WI38 (cell line): Measurements from ENCODE around the gene UFD1.
A peak's percentile ranks its signal among the peaks of the same experiment; 100 is the strongest.

Source experiments
- H3K4me3 ChIP-seq: 2 replicates; pipeline ENCODE4 v1.5.1; 2011; ENCODE audit warnings: low read depth, mild to moderate bottlenecking, control low read depth, low read length
- TF ChIP-seq, protein P1 (sequence below): IDR thresholded peaks from 2 replicates; pipeline ENCODE4 v1.5.1; 2012; ENCODE audit warnings: low read depth, mild to moderate bottlenecking, control low read depth, low read length

The UFD1 gene

DNA sequence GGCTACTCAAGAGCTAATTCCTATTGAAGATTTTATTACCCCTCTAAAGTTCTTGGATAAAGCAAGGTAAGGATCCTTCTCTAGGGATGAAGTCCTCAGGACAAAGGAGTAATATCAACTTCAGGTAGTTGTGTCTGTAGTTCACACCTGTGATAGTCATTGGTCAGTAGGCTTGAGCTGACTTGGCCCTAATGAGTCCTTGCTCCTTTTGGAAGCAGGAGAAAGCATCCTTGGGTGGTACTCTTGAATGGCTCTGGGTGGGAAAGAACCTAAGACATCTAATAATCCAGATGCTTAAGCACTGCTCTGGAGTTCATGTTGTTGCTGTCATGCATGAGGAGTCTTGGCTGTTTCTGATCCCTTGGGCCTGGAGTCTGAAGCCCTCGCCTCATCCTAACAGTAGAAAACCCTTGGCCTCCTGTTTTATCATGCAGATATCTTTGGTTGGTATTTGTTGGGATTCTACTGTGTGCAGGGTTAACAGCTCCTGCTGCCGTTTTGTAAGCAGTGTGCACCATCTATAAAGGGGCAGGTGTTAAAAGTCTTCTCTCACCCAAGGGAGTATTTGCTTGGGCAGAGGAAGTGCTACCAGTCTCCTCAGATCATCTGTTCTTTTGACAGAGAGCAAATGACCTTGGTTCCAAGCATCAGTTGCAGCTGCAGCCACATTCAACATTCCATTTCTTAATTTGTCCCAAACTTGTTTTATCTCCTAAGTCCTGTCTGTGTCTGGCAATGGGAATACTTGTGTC, 44.0 kb downstream of the UFD1 start:
- no peak overlapping the region for H3K4me3 ChIP-seq
- TF ChIP-seq, protein P1, sequence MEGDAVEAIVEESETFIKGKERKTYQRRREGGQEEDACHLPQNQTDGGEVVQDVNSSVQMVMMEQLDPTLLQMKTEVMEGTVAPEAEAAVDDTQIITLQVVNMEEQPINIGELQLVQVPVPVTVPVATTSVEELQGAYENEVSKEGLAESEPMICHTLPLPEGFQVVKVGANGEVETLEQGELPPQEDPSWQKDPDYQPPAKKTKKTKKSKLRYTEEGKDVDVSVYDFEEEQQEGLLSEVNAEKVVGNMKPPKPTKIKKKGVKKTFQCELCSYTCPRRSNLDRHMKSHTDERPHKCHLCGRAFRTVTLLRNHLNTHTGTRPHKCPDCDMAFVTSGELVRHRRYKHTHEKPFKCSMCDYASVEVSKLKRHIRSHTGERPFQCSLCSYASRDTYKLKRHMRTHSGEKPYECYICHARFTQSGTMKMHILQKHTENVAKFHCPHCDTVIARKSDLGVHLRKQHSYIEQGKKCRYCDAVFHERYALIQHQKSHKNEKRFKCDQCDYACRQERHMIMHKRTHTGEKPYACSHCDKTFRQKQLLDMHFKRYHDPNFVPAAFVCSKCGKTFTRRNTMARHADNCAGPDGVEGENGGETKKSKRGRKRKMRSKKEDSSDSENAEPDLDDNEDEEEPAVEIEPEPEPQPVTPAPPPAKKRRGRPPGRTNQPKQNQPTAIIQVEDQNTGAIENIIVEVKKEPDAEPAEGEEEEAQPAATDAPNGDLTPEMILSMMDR: no peak

GRCh38 chr22:19434401-19434800, 44.6 kb downstream of the UFD1 start:
- no peak overlapping the region for H3K4me3 ChIP-seq
- TF ChIP-seq, protein P1: no peak

GRCh38 chr22:19432133-19432851, 46.7 kb downstream of the UFD1 start, which contains the start of gene MRPL40:
TSS of gene MRPL40 (plus strand) at chr22:19432545. CDS start at chr22:19432555, 10 bp downstream.
- H3K4me3 ChIP-seq: peak within 1 kb of the TSS; percentile 72
- TF ChIP-seq, protein P1: no peak

GRCh38 chr22:19431649-19432132, 47.3 kb downstream of the UFD1 start, which contains the start of gene HIRA:
TSS of gene HIRA (minus strand) at chr22:19431733. CDS start at chr22:19431476, 257 bp downstream.
- TF ChIP-seq, protein P1: no peak
- H3K4me3 ChIP-seq: peak within 1 kb of the TSS; percentile 72

GRCh38 chr22:19430890-19431541, 48.0 kb downstream of the UFD1 start:
- TF ChIP-seq, protein P1: no peak
- peak overlapping the region; percentile 72 for H3K4me3 ChIP-seq

DNA sequence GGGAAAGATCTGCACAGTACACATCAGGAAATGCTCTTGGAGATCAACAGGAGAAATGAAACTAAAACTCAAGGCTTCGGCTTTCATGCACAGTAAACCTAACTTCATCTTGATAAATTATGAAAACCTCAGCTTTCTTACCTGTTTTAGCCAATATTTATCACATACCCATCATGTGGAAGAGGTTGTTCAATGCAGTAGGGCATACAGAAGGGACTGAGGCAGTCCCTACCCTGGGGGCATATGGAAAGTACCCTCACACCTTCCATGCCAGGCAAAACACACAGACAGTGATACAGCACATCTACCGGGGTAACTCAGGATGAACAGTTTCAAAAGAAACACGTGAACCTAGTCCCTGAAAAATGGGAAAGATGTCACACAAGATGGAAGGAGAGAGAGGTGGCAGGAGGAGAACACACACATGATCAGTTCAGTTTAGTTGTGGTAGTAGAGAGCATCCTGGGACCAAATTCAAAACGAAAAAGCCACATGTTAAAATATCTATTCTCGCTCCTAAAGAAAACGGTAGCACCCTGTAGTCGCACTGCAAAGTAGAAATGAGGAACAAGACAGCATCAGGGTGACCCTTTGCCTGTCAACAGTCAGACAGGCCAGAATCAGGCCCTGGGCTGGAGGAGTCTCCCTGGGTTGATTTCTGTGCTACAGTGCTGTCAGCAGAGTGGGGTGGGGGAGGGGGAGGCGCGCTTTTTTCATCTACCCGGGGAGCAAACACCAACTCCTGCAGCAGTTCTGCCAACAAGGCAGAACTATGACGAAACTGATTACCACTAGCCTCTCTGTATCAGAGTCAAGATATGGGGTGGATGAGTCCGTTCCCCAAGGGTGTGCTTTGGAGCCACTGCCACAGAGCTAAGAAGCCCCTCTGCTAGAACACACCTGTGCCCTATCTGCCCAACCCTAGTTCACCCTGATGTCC, 48.8 kb downstream of the UFD1 start:
- H3K4me3 ChIP-seq: peak overlapping the region; percentile 72
- TF ChIP-seq, protein P1: no peak; the same call in 1 of the 2 replicates
